GM23338 (cell line): Measurements from ENCODE around the gene DGKD. TPM values are rescaled to one million over a fixed set of nuclear protein-coding genes. Genes with fewer than 3 reads are reported as not detected.

Experiments used
- ATAC-seq: fragments of 200-7000 bp; cut with Tn5 transposase; 3 replicates; pipeline ENCODE4 v1.9.1; 2020
- DNase-seq: peaks from one replicate; pipeline ENCODE4 v3.0.0-alpha.2; 2015; ENCODE audit warnings: low spot score
- H2AFZ ChIP-seq: fragments of 200-600 bp; sonication (generic); 2 replicates; pipeline ENCODE4 v1.8.0; 2016; ENCODE audit warnings: antibody characterized with exemption, mild to moderate bottlenecking, moderate library complexity
- H3F3A ChIP-seq: fragments of 200-600 bp; sonication (generic); replicated peaks from 2 replicates; pipeline ENCODE4 v1.8.0; 2017; ENCODE audit warnings: antibody characterized with exemption, mixed run types, low read depth
- H3K27ac ChIP-seq: fragments of 200-600 bp; sonication (generic); 2 replicates; pipeline ENCODE4 v1.6.1; 2016; ENCODE audit warnings: low read depth
- H3K27me3 ChIP-seq: fragments of 200-600 bp; sonication (generic); 2 replicates; pipeline ENCODE4 v1.8.0; 2016; ENCODE audit warnings: mild to moderate bottlenecking, mixed run types, moderate library complexity; ENCODE audit not compliant: insufficient read depth
- H3K36me3 ChIP-seq: fragments of 200-600 bp; sonication (generic); 2 replicates; pipeline ENCODE4 v1.8.0; 2016; ENCODE audit warnings: mild to moderate bottlenecking; ENCODE audit not compliant: insufficient read depth
- H3K4me1 ChIP-seq: fragments of 200-600 bp; sonication (generic); 2 replicates; pipeline ENCODE4 v1.8.0; 2016; ENCODE audit warnings: mild to moderate bottlenecking, moderate library complexity; ENCODE audit not compliant: insufficient read depth
- H3K4me2 ChIP-seq: fragments of 200-600 bp; sonication (generic); 2 replicates; pipeline ENCODE4 v1.7.1; 2017; ENCODE audit warnings: mixed run types
- H3K4me3 ChIP-seq: fragments of 200-600 bp; sonication (generic); 2 replicates; pipeline ENCODE4 v1.6.1; 2016; ENCODE audit warnings: mixed run types
- H3K79me2 ChIP-seq: fragments of 200-600 bp; sonication (generic); replicated peaks from 2 replicates; pipeline ENCODE4 v1.8.0; 2017; ENCODE audit warnings: mild to moderate bottlenecking; ENCODE audit not compliant: insufficient read depth
- H3K9me2 ChIP-seq: fragments of 200-600 bp; sonication (generic); 2 replicates; pipeline ENCODE4 v1.8.0; 2017; ENCODE audit not compliant: insufficient read depth
- H4K20me1 ChIP-seq: fragments of 200-600 bp; sonication (generic); replicated peaks from 2 replicates; pipeline ENCODE4 v1.8.0; 2017; ENCODE audit warnings: mild to moderate bottlenecking; ENCODE audit not compliant: insufficient read depth
- H3K27ac Mint-ChIP-seq: 2 replicates; pipeline ENCODE4 v1.8.0; 2020; ENCODE audit warnings: inconsistent platforms, mild to moderate bottlenecking, moderate library complexity, mixed read lengths
- H3K27me3 Mint-ChIP-seq: 3 replicates; pipeline ENCODE4 v1.8.0; 2022; ENCODE audit warnings: low read depth, mild to moderate bottlenecking, moderate library complexity, mixed read lengths, inconsistent platforms; ENCODE audit not compliant: insufficient read depth, poor library complexity
- H3K36me3 Mint-ChIP-seq: 3 replicates; pipeline ENCODE4 v1.8.0; 2021; ENCODE audit warnings: low read depth, mild to moderate bottlenecking, inconsistent platforms, moderate library complexity, mixed read lengths
- H3K4me1 Mint-ChIP-seq: 3 replicates; pipeline ENCODE4 v1.8.0; 2020; ENCODE audit warnings: mild to moderate bottlenecking, inconsistent platforms, mixed read lengths
- H3K4me3 Mint-ChIP-seq: 3 replicates; pipeline ENCODE4 v1.8.0; 2021; ENCODE audit warnings: moderate library complexity, mild to moderate bottlenecking, inconsistent platforms, mixed read lengths
- H3K9me3 Mint-ChIP-seq: 3 replicates; pipeline ENCODE4 v1.8.0; 2020; ENCODE audit warnings: moderate library complexity, mild to moderate bottlenecking, inconsistent platforms, mixed read lengths
- EZH2phosphoT487 ChIP-seq: fragments of 200-600 bp; sonication (generic); IDR thresholded peaks from one replicate; pipeline ENCODE4 v1.8.1; 2018; ENCODE audit warnings: antibody characterized with exemption; ENCODE audit not compliant: unreplicated experiment
- NANOG ChIP-seq: IDR thresholded peaks from 2 replicates; pipeline ENCODE4 v1.6.1; 2016; ENCODE audit warnings: antibody characterized with exemption, borderline replicate concordance
- ZNF114 ChIP-seq: fragments of 250-450 bp; sonication (Bioruptor Pico); IDR thresholded peaks from 2 replicates; pipeline ENCODE4 v1.5.0; 2020; ENCODE audit warnings: mild to moderate bottlenecking, moderate library complexity
- polyA plus RNA-seq: library from polyadenylated mRNA; unstranded; fragments of >200 nt; fragmentation: Nextera tagmentation; extraction: Ambion mirVana; gene quantifications from 2 replicates; pipeline ENCODE4 v1.2.1, GENCODE V29; 2016
- total RNA-seq: library from RNA; depleted of rRNA; stranded (reverse); fragments of >200 nt; shearing (Covaris generic); gene quantifications from 2 replicates; pipeline ENCODE4 v1.2.3, GENCODE V29; 2014
- TF ChIP-seq, protein P1 (sequence below): fragments of 250-450 bp; sonication (Bioruptor Pico); IDR thresholded peaks from 2 replicates; pipeline ENCODE4 v1.5.0; 2020; ENCODE audit warnings: mild to moderate bottlenecking, moderate library complexity
- TF ChIP-seq, protein P2 (sequence below): IDR thresholded peaks from 2 replicates; pipeline ENCODE4 v1.6.1; 2016; ENCODE audit warnings: antibody characterized with exemption
- TF ChIP-seq, protein P3 (sequence below), 2 experiments: fragments of 200-600 bp in 1 of 2; sonication (generic) in 1 of 2; conservative IDR thresholded peaks; 2 replicates each; pipeline versions ENCODE4 v1.5.1 to v1.6.1; 2016 to 2017; ENCODE audit warnings: antibody characterized with exemption in 2 of 2, low read depth in 2 of 2, mild to moderate bottlenecking in 2 of 2, moderate library complexity in 1 of 2

The DGKD gene
- total and polyA plus RNA-seq, 2 experiments from 2014 or later: 11.1 to 23.4 TPM

DNA sequence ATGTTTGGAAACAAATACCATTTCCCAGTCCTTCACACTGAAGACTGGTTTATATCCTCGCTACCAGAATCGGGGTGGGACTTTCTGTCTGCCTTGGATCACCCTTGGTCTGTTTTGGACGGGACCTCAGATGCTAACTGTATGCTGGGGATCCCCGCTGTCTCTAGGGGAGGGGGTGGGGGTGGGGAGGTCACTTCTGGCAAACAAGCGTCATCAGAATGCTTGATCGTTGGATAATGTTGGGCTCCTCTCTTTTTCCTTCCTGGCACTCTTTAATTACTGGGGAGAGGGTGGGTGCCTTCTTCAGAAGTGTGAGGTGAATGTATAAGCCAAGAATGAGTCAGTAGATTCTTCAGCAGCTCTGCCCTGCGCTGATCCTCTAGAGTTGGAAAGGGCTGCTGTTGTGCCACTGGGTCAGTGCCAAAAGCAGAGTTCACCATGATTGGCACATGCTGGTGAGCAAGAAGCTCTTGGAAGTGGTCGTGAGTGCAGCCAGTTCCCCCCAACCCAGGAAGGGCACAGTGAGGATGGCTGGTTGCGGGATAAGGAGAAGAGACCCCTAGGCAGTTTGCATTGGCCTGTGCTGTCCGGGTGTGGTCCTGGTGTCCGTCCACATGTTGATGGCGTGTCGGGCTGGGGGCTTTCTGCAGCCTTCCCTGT is 32.2 kb downstream of the DGKD start (continued):
- TF ChIP-seq, protein P1, sequence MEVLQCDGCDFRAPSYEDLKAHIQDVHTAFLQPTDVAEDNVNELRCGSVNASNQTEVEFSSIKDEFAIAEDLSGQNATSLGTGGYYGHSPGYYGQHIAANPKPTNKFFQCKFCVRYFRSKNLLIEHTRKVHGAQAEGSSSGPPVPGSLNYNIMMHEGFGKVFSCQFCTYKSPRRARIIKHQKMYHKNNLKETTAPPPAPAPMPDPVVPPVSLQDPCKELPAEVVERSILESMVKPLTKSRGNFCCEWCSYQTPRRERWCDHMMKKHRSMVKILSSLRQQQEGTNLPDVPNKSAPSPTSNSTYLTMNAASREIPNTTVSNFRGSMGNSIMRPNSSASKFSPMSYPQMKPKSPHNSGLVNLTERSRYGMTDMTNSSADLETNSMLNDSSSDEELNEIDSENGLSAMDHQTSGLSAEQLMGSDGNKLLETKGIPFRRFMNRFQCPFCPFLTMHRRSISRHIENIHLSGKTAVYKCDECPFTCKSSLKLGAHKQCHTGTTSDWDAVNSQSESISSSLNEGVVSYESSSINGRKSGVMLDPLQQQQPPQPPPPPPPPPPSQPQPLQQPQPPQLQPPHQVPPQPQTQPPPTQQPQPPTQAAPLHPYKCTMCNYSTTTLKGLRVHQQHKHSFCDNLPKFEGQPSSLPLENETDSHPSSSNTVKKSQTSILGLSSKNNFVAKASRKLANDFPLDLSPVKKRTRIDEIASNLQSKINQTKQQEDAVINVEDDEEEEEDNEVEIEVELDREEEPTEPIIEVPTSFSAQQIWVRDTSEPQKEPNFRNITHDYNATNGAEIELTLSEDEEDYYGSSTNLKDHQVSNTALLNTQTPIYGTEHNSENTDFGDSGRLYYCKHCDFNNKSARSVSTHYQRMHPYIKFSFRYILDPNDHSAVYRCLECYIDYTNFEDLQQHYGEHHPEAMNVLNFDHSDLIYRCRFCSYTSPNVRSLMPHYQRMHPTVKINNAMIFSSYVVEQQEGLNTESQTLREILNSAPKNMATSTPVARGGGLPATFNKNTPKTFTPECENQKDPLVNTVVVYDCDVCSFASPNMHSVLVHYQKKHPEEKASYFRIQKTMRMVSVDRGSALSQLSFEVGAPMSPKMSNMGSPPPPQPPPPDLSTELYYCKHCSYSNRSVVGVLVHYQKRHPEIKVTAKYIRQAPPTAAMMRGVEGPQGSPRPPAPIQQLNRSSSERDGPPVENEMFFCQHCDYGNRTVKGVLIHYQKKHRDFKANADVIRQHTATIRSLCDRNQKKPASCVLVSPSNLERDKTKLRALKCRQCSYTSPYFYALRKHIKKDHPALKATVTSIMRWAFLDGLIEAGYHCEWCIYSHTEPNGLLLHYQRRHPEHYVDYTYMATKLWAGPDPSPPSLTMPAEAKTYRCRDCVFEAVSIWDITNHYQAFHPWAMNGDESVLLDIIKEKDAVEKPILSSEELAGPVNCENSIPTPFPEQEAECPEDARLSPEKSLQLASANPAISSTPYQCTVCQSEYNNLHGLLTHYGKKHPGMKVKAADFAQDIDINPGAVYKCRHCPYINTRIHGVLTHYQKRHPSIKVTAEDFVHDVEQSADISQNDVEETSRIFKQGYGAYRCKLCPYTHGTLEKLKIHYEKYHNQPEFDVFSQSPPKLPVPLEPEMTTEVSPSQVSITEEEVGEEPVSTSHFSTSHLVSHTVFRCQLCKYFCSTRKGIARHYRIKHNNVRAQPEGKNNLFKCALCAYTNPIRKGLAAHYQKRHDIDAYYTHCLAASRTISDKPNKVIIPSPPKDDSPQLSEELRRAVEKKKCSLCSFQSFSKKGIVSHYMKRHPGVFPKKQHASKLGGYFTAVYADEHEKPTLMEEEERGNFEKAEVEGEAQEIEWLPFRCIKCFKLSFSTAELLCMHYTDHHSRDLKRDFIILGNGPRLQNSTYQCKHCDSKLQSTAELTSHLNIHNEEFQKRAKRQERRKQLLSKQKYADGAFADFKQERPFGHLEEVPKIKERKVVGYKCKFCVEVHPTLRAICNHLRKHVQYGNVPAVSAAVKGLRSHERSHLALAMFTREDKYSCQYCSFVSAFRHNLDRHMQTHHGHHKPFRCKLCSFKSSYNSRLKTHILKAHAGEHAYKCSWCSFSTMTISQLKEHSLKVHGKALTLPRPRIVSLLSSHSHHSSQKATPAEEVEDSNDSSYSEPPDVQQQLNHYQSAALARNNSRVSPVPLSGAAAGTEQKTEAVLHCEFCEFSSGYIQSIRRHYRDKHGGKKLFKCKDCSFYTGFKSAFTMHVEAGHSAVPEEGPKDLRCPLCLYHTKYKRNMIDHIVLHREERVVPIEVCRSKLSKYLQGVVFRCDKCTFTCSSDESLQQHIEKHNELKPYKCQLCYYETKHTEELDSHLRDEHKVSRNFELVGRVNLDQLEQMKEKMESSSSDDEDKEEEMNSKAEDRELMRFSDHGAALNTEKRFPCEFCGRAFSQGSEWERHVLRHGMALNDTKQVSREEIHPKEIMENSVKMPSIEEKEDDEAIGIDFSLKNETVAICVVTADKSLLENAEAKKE: no peak
- TF ChIP-seq NANOG (no peak), ZNF114 (CRISPR knock-in tag) (no peak)
- TF ChIP-seq, protein P2, sequence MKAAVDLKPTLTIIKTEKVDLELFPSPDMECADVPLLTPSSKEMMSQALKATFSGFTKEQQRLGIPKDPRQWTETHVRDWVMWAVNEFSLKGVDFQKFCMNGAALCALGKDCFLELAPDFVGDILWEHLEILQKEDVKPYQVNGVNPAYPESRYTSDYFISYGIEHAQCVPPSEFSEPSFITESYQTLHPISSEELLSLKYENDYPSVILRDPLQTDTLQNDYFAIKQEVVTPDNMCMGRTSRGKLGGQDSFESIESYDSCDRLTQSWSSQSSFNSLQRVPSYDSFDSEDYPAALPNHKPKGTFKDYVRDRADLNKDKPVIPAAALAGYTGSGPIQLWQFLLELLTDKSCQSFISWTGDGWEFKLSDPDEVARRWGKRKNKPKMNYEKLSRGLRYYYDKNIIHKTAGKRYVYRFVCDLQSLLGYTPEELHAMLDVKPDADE: no peak
- TF ChIP-seq, protein P3, sequence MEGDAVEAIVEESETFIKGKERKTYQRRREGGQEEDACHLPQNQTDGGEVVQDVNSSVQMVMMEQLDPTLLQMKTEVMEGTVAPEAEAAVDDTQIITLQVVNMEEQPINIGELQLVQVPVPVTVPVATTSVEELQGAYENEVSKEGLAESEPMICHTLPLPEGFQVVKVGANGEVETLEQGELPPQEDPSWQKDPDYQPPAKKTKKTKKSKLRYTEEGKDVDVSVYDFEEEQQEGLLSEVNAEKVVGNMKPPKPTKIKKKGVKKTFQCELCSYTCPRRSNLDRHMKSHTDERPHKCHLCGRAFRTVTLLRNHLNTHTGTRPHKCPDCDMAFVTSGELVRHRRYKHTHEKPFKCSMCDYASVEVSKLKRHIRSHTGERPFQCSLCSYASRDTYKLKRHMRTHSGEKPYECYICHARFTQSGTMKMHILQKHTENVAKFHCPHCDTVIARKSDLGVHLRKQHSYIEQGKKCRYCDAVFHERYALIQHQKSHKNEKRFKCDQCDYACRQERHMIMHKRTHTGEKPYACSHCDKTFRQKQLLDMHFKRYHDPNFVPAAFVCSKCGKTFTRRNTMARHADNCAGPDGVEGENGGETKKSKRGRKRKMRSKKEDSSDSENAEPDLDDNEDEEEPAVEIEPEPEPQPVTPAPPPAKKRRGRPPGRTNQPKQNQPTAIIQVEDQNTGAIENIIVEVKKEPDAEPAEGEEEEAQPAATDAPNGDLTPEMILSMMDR (conservative IDR thresholded peaks at IDR 0.05; ENCODE audit: low read depth in 2 of 2): no peak

DNA sequence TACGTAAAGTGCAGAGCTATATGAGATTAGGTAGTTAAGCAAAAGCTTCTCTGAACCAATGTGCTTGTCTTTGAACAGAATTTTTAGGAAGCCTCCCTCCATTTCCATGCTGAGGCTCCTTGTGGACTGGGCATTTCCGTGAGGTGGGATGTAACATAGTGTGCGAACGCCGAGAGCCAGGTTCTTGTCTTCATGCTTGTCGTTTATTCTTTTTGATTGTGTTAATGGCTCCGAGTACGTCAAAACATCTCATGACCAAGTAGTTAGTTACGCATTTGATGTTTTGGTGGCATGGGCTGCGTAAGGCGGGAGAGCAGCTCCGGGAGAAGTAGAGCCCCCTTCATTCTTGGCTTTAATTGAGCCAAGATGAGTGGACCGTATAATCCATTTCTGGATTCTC is 32.9 kb downstream of the DGKD start:
- Histone ChIP-seq H3K4me1 (no peaks in the 10 kb centered on the region), H2AFZ (no peak overlapping the region), H3K79me2 (peaks cover 48% of the 10 kb centered on the region), H3K9me2 (no peaks in the 10 kb centered on the region), H3K4me3 (no peak overlapping the region), H3K27ac (no peak overlapping the region), H3K27me3 (no peaks in the 10 kb centered on the region), H3K4me2 (no peak overlapping the region), H3K36me3 (no peaks in the 10 kb centered on the region), H4K20me1 (peaks cover 17% of the 10 kb centered on the region), H3F3A (no peaks in the 10 kb centered on the region)
- Mint-ChIP-seq H3K4me1 (peaks cover 31% of the 10 kb centered on the region), H3K36me3 (peaks cover 10% of the 10 kb centered on the region; the same call in 2 of the 3 replicates), H3K4me3 (no peak overlapping the region), H3K9me3 (no peaks in the 10 kb centered on the region), H3K27ac (no peak overlapping the region; the same call in 1 of the 2 replicates), H3K27me3 (peaks cover 6% of the 10 kb centered on the region)
- ATAC-seq (no peak), DNase-seq (no peak)
- no peak for TF ChIP-seq EZH2phosphoT487
- TF ChIP-seq, protein P1: no peak
